ENCODE results near the gene PHLDB2. TPM values are rescaled to one million over a fixed set of nuclear protein-coding genes. Genes with fewer than 3 reads are reported as not detected.

Gene PHLDB2
- total and polyA plus RNA-seq, 2 donors (not counting 1 experiment from before 2014, with no cell fraction given) = 33.8 to 47.9 TPM

- no peaks in the 10 kb centered on the region for H3K9me3 ChIP-seq (ENCODE audit: control insufficient read depth, insufficient read depth, low read depth, low read length)
- H3K36me3 ChIP-seq (ENCODE audit: control insufficient read depth, insufficient read depth, low read length) = no peaks in the 10 kb centered on the region
- no peak overlapping the region for H3K9ac ChIP-seq (ENCODE audit: insufficient read depth, low read length)
- no peak overlapping the region for H3K4me3 ChIP-seq (replicated peaks in 1 of 4; ENCODE audit: control extremely low read depth in 1 of 4, insufficient read depth in 1 of 4, low read depth in 3 of 4, low read length in 4 of 4)
- no peak overlapping the region for H2AFZ ChIP-seq (ENCODE audit: low read length)
- H3K4me2 ChIP-seq (ENCODE audit: extremely low read depth, insufficient read depth, low read length) = no peak overlapping the region
- no peak overlapping the region for H3K27ac ChIP-seq (ENCODE audit: insufficient read depth, low read length)
- DNase-seq (ENCODE audit: low read depth in 2 of 2) = no peak
- no peaks in the 10 kb centered on the region for H3K4me1 ChIP-seq (ENCODE audit: control insufficient read depth, extremely low read depth, insufficient read depth, low read length)
- H3K27me3 ChIP-seq (ENCODE audit: control insufficient read depth, insufficient read depth, low read length) = no peaks in the 10 kb centered on the region
- no peaks in the 10 kb centered on the region for H3K79me2 ChIP-seq (ENCODE audit: control insufficient read depth, insufficient read depth, low read length)
- TF ChIP-seq CTCF (conservative IDR thresholded peaks at IDR 0.05 in 1 of 2, IDR thresholded peaks at IDR 0.05 in 1 of 2; ENCODE audit: low read depth in 1 of 2, low read length in 2 of 2) (no peak), EZH2 (IDR thresholded peaks at IDR 0.05; ENCODE audit: low read length, missing control alignments) (no peak)
- no peaks in the 10 kb centered on the region for H4K20me1 ChIP-seq (ENCODE audit: control insufficient read depth, extremely low read depth, insufficient read depth, low read length)
Measured at GRCh38 chr3:111852540-111852939, 6.5 kb upstream of the PHLDB2 start.

GRCh38 chr3:111853068-111853467 lies 6.0 kb upstream of the PHLDB2 start:
- no peak overlapping the region for H2AFZ ChIP-seq (ENCODE audit: low read length)
- no peak overlapping the region for H3K4me2 ChIP-seq (ENCODE audit: extremely low read depth, insufficient read depth, low read length)
- H3K27me3 ChIP-seq (ENCODE audit: control insufficient read depth, insufficient read depth, low read length) = no peaks in the 10 kb centered on the region
- no peak overlapping the region for H3K27ac ChIP-seq (ENCODE audit: insufficient read depth, low read length)
- TF ChIP-seq EZH2 (IDR thresholded peaks at IDR 0.05; ENCODE audit: low read length, missing control alignments) (no peak), CTCF (conservative IDR thresholded peaks at IDR 0.05 in 1 of 2, IDR thresholded peaks at IDR 0.05 in 1 of 2; ENCODE audit: low read depth in 1 of 2, low read length in 2 of 2) (no peak)
- no peak overlapping the region for H3K4me3 ChIP-seq (replicated peaks in 1 of 4; ENCODE audit: control extremely low read depth in 1 of 4, insufficient read depth in 1 of 4, low read depth in 3 of 4, low read length in 4 of 4)
- H3K9ac ChIP-seq (ENCODE audit: insufficient read depth, low read length) = no peak overlapping the region
- H4K20me1 ChIP-seq (ENCODE audit: control insufficient read depth, extremely low read depth, insufficient read depth, low read length) = no peaks in the 10 kb centered on the region
- no peaks in the 10 kb centered on the region for H3K36me3 ChIP-seq (ENCODE audit: control insufficient read depth, insufficient read depth, low read length)
- H3K79me2 ChIP-seq (ENCODE audit: control insufficient read depth, insufficient read depth, low read length) = no peaks in the 10 kb centered on the region
- H3K4me1 ChIP-seq (ENCODE audit: control insufficient read depth, extremely low read depth, insufficient read depth, low read length) = no peaks in the 10 kb centered on the region
- H3K9me3 ChIP-seq (ENCODE audit: control insufficient read depth, insufficient read depth, low read depth, low read length) = no peaks in the 10 kb centered on the region
- no peak for DNase-seq (ENCODE audit: low read depth in 2 of 2)

GRCh38 chr3:111854990-111855389 lies 4.1 kb upstream of the PHLDB2 start:
- DNase-seq (ENCODE audit: low read depth in 2 of 2) = no peak
- Histone ChIP-seq H4K20me1 (ENCODE audit: control insufficient read depth, extremely low read depth, insufficient read depth, low read length) (no peaks in the 10 kb centered on the region), H3K4me1 (ENCODE audit: control insufficient read depth, extremely low read depth, insufficient read depth, low read length) (peaks cover 3% of the 10 kb centered on the region), H3K79me2 (ENCODE audit: control insufficient read depth, insufficient read depth, low read length) (no peaks in the 10 kb centered on the region), H3K36me3 (ENCODE audit: control insufficient read depth, insufficient read depth, low read length) (no peaks in the 10 kb centered on the region), H3K9me3 (ENCODE audit: control insufficient read depth, insufficient read depth, low read depth, low read length) (no peaks in the 10 kb centered on the region), H3K4me2 (ENCODE audit: extremely low read depth, insufficient read depth, low read length) (no peak overlapping the region), H3K4me3 (replicated peaks in 1 of 4; ENCODE audit: control extremely low read depth in 1 of 4, insufficient read depth in 1 of 4, low read depth in 3 of 4, low read length in 4 of 4) (no peak overlapping the region), H3K27me3 (ENCODE audit: control insufficient read depth, insufficient read depth, low read length) (no peaks in the 10 kb centered on the region), H3K9ac (ENCODE audit: insufficient read depth, low read length) (no peak overlapping the region), H3K27ac (ENCODE audit: insufficient read depth, low read length) (no peak overlapping the region), H2AFZ (ENCODE audit: low read length) (no peak overlapping the region)
- no peak for TF ChIP-seq EZH2 (IDR thresholded peaks at IDR 0.05; ENCODE audit: low read length, missing control alignments)
- no peak for TF ChIP-seq CTCF (conservative IDR thresholded peaks at IDR 0.05 in 1 of 2, IDR thresholded peaks at IDR 0.05 in 1 of 2; ENCODE audit: low read depth in 1 of 2, low read length in 2 of 2)
